ENCODE results near the gene NPAS1.
"Not testable (repeated sequence)": the region's sequence is repeated elsewhere in the genome, so short reads cannot be mapped to it uniquely, and the experiment has no call there.

NPAS1 gene

GRCh38 chr19:47072323-47072722, 52.7 kb downstream of the NPAS1 start:
- H3K27ac ChIP-seq, result no peak overlapping the region
- DNase-seq (ENCODE audit: low read depth, low spot score), result no peak

GRCh38 chr19:47073574-47073973, 53.9 kb downstream of the NPAS1 start:
- H3K27ac ChIP-seq, result no peak overlapping the region

GRCh38 chr19:47074621-47075020, 55.0 kb downstream of the NPAS1 start:
- H3K27ac ChIP-seq, result no peak overlapping the region
- no peak for DNase-seq (ENCODE audit: low read depth, low spot score)

More at GRCh38 chr19:47073574-47073973, 53.9 kb downstream of the NPAS1 start:
- no peak for DNase-seq (ENCODE audit: low read depth, low spot score)

- no peak for DNase-seq (ENCODE audit: low read depth, low spot score)
- no peak overlapping the region for H3K27ac ChIP-seq
Observed at GRCh38 chr19:47075179-47075810, 55.7 kb downstream of the NPAS1 start.

GRCh38 chr19:47075941-47076340, 56.3 kb downstream of the NPAS1 start:
- no peak for DNase-seq (ENCODE audit: low read depth, low spot score)

GRCh38 chr19:47078351-47078750, 58.7 kb downstream of the NPAS1 start:
- H3K27ac ChIP-seq; DNase-seq (ENCODE audit: low read depth, low spot score): not testable (repeated sequence)

More at GRCh38 chr19:47075941-47076340, 56.3 kb downstream of the NPAS1 start:
- no peak overlapping the region for H3K27ac ChIP-seq

- DNase-seq (ENCODE audit: low read depth, low spot score), result no peak
- peak overlapping the region; percentile 67 for H3K27ac ChIP-seq
Observed at GRCh38 chr19:47081095-47081494, 61.5 kb downstream of the NPAS1 start.

- no peak overlapping the region for H3K27ac ChIP-seq
- DNase-seq (ENCODE audit: low read depth, low spot score), result no peak
Observed at GRCh38 chr19:47082493-47082892, 62.9 kb downstream of the NPAS1 start.

GRCh38 chr19:47084879-47085439, 65.3 kb downstream of the NPAS1 start:
- DNase-seq (ENCODE audit: low read depth, low spot score), result no peak
- H3K27ac ChIP-seq, result no peak overlapping the region

GRCh38 chr19:47086280-47086679, 66.6 kb downstream of the NPAS1 start:
- no peak overlapping the region for H3K27ac ChIP-seq
- DNase-seq (ENCODE audit: low read depth, low spot score), result no peak

GRCh38 chr19:47089767-47090350, 70.2 kb downstream of the NPAS1 start:
- H3K27ac ChIP-seq, result no peak overlapping the region
- no peak for DNase-seq (ENCODE audit: low read depth, low spot score)

- no peak for DNase-seq (ENCODE audit: low read depth, low spot score)
- peak overlapping the region; percentile 91 for H3K27ac ChIP-seq
Observed at GRCh38 chr19:47093254-47093653, 73.6 kb downstream of the NPAS1 start.

- no peak for DNase-seq (ENCODE audit: low read depth, low spot score)
- H3K27ac ChIP-seq, result peak overlapping the region; percentile 91
Observed at GRCh38 chr19:47093841-47094240, 74.2 kb downstream of the NPAS1 start.

- DNase-seq (ENCODE audit: low read depth, low spot score), result no peak
- peak overlapping the region; percentile 91 for H3K27ac ChIP-seq
Observed at GRCh38 chr19:47094557-47095475, 75.2 kb downstream of the NPAS1 start.

All from epithelial cell of prostate (primary cell).